Stimulated activated CD8-positive, alpha-beta memory T cell treated with anti-CD3 and anti-CD28 coated beads, Interleukin-15, amount 100 ng/mL, for 1 hour (primary cell): ENCODE results near the gene LIPH.
A peak's percentile ranks its signal among the peaks of the same experiment; 100 is the strongest.

Experiments
- DNase-seq: peaks from one replicate; pipeline ENCODE4 v3.0.0-alpha.2; 2020; ENCODE audit warnings: low read depth

LIPH gene

GRCh38 chr3:185539934-185540333, 12.5 kb downstream of the LIPH start:
- no peak for DNase-seq

- DNase-seq = no peak
Observed at GRCh38 chr3:185537369-185537970, 14.9 kb downstream of the LIPH start.

GRCh38 chr3:185534511-185534910, 17.9 kb downstream of the LIPH start:
- no peak for DNase-seq

- no peak for DNase-seq
Observed at GRCh38 chr3:185532901-185533300, 19.5 kb downstream of the LIPH start.

GRCh38 chr3:185530856-185531255, 21.5 kb downstream of the LIPH start:
- no peak for DNase-seq

GRCh38 chr3:185528532-185528931, 23.9 kb downstream of the LIPH start:
- no peak for DNase-seq

- no peak for DNase-seq
Observed at GRCh38 chr3:185527364-185527763, 25.0 kb downstream of the LIPH start.

- no peak for DNase-seq
Observed at GRCh38 chr3:185526349-185526951, 25.9 kb downstream of the LIPH start.

- no peak for DNase-seq
Observed at GRCh38 chr3:185521349-185522138, 30.8 kb downstream of the LIPH start.

- DNase-seq = no peak
Observed at GRCh38 chr3:185519021-185519420, 33.4 kb downstream of the LIPH start.

- DNase-seq = no peak
Observed at GRCh38 chr3:185517387-185518130, 34.8 kb downstream of the LIPH start.

- no peak for DNase-seq
Observed at GRCh38 chr3:185511711-185512110, 40.7 kb downstream of the LIPH start.

- no peak for DNase-seq
Observed at GRCh38 chr3:185508335-185508991, 43.9 kb downstream of the LIPH start.

- DNase-seq = no peak
Observed at GRCh38 chr3:185507883-185508282, 44.5 kb downstream of the LIPH start.

GRCh38 chr3:185504636-185505035, 47.8 kb downstream of the LIPH start:
- DNase-seq = no peak

GRCh38 chr3:185503521-185503920, 48.9 kb downstream of the LIPH start:
- no peak for DNase-seq

- DNase-seq = no peak
Observed at GRCh38 chr3:185502987-185503386, 49.4 kb downstream of the LIPH start.

- DNase-seq = peak; percentile 85
Observed at GRCh38 chr3:185498503-185499396, 53.6 kb downstream of the LIPH start, which contains the start of gene TMEM41A. Gene TMEM41A, minus strand, starts transcription at chr3:185499035. Its CDS starts 74 bp downstream, at chr3:185498961.

GRCh38 chr3:185490241-185490640, 62.1 kb downstream of the LIPH start:
- no peak for DNase-seq

GRCh38 chr3:185489462-185489861, 62.9 kb downstream of the LIPH start:
- DNase-seq = no peak

- no peak for DNase-seq
Observed at GRCh38 chr3:185488465-185488864, 63.9 kb downstream of the LIPH start.
